C4-2B (cell line): Measurements from ENCODE around the gene AFF3.

Experiments
- H3K27ac ChIP-seq: fragments of 450-650 bp; 2 replicates; pipeline ENCODE4 v1.5.1; 2017
- CTCF ChIP-seq: fragments of 450-650 bp; conservative IDR thresholded peaks from 2 replicates; pipeline ENCODE4 v1.5.1; 2017; ENCODE audit warnings: mild to moderate bottlenecking
- ZFX ChIP-seq: fragments of 450-650 bp; IDR thresholded peaks from 2 replicates; pipeline ENCODE4 v1.6.1; 2017

The AFF3 gene

GRCh38 chr2:100077935-100078334 lies 64.5 kb downstream of the AFF3 start:
- H3K27ac ChIP-seq: no peak overlapping the region
- TF ChIP-seq CTCF (no peak), ZFX (no peak)

DNA sequence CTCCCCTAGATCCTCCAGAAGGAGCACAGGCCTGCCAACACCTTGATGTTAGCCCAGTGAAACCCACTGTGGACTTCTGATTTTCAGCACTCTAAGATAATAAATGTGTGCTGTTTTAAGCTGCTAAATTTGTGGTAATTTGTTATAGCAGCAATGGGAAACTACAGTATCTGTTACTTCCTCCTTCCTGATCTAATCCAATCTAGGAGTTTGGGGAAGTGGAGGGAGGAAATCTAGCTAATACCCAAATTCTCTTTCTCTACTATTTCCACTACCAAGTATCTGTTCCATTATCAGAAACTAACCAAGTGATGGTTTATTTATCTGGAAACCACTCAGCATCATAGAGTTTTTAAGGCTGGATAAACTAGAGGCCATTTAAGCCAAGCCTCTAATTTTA lies 64.9 kb downstream of the AFF3 start:
- H3K27ac ChIP-seq: no peak overlapping the region
- no peak for TF ChIP-seq CTCF
- TF ChIP-seq ZFX: no peak

DNA sequence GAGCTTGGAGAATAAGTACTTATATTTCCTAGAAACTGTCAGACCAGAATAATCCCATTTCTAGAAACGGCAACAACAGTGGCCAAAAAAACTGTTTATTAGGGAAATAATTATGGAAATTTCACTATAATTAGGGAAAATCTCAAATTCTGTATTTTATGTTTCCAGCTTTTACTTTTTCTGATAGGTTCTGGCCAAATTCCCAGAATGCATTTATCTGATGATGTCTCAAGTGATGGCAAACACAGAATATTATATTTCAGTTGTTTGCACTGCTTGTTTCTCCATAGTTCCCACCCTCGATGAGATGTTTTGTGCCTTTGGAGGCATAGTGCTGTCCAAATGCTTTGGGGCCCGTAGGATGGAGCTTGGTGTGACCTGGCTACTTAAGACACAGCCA lies 66.9 kb downstream of the AFF3 start:
- TF ChIP-seq CTCF: no peak
- no peak for TF ChIP-seq ZFX
- no peak overlapping the region; the same call in 1 of the 2 replicates for H3K27ac ChIP-seq

DNA sequence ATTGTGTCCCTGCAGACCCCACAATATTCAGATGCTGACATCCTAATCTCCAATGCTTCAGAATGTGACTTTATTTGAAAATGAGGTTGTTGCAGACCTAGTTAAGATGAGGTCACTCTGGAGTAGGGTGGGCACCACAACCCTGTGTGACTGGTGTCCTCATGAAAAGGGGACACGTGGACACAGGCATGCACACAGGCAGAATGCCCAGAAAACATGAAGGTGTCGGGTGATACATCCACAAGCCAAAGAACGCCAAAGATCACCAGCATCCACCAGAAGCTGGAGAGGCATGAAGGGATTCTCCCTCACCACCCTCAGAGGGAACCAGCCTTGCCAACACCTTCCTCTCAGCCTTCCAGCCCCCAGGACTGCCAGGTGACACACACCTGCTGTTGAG lies 69.3 kb downstream of the AFF3 start:
- peak overlapping the region; percentile 35 for H3K27ac ChIP-seq
- TF ChIP-seq CTCF (no peak), ZFX (no peak)

DNA sequence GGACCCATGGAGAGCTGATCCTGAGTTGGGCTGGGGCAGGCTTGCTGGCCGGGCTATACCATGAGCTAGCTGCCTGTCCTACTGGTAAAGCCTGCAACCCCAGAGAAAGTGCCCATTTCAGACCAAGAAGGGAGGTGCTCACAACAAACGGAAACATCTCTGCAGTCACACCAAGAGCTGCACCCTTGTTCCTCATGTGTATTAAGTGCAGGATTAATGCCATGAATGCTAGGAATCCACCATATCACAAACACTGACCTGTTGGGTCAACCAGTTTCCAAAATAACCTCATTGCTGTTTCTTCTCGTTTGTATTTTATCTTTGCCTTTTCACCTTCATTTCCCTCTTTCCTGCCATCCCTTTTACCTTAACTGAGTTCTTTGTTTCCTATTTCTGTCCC lies 69.9 kb downstream of the AFF3 start:
- H3K27ac ChIP-seq: peak overlapping the region; percentile 30
- TF ChIP-seq ZFX (no peak), CTCF (no peak)

GRCh38 chr2:100071335-100072043 lies 70.9 kb downstream of the AFF3 start:
- peak overlapping the region; percentile 30 for H3K27ac ChIP-seq

GRCh38 chr2:100070078-100070477 lies 72.3 kb downstream of the AFF3 start:
- TF ChIP-seq CTCF: no peak
- TF ChIP-seq ZFX: no peak
- H3K27ac ChIP-seq: no peak overlapping the region

More at GRCh38 chr2:100071335-100072043, 70.9 kb downstream of the AFF3 start:
- TF ChIP-seq CTCF (no peak), ZFX (no peak)
